HepG2 (cell line): Measurements from ENCODE around the gene NEK8. TPM values are rescaled to one million over a fixed set of nuclear protein-coding genes. Genes with fewer than 3 reads are reported as not detected.

Experiments
- ARNT ChIP-seq: fragments of 450-650 bp; IDR thresholded peaks from 2 replicates; pipeline ENCODE4 v1.6.1; 2017
- ARNTL ChIP-seq: sonication (generic); formaldehyde crosslinking; IDR thresholded peaks from 2 replicates; pipeline ENCODE4 v1.4.0; 2020; ENCODE audit warnings: mild to moderate bottlenecking, missing genetic modification reagents
- KAT2B ChIP-seq: fragments of 150-350 bp; IDR thresholded peaks from 2 replicates; pipeline ENCODE4 v1.6.1; 2014; ENCODE audit warnings: low read depth, low read length, borderline replicate concordance
- PAX8 ChIP-seq: sonication (generic); formaldehyde crosslinking; IDR thresholded peaks from 2 replicates; pipeline ENCODE4 v1.8.0; 2022; ENCODE audit warnings: mild to moderate bottlenecking, missing genetic modification reagents, borderline replicate concordance
- PBX3 ChIP-seq: sonication (generic); formaldehyde crosslinking; IDR thresholded peaks from 2 replicates; pipeline ENCODE4 v1.8.1; 2023; ENCODE audit warnings: missing genetic modification reagents, inconsistent platforms, borderline replicate concordance
- PREB ChIP-seq: sonication (generic); formaldehyde crosslinking; IDR thresholded peaks from 2 replicates; pipeline ENCODE4 v1.4.0; 2020; ENCODE audit warnings: missing genetic modification reagents
- TARDBP ChIP-seq: sonication (generic); formaldehyde crosslinking; IDR thresholded peaks from 2 replicates; pipeline ENCODE4 v1.8.0; 2022; ENCODE audit warnings: mild to moderate bottlenecking, missing genetic modification reagents
- TCF7L2 ChIP-seq: IDR thresholded peaks from 2 replicates; pipeline ENCODE4 v1.6.1; 2011; ENCODE audit warnings: mild to moderate bottlenecking, low read depth, low read length, moderate library complexity
- THAP9 ChIP-seq: sonication (generic); formaldehyde crosslinking; IDR thresholded peaks from 2 replicates; pipeline ENCODE4; 2020; ENCODE audit warnings: missing genetic modification reagents, mild to moderate bottlenecking, borderline replicate concordance
- TRIM22 ChIP-seq: fragments of 450-650 bp; IDR thresholded peaks from 2 replicates; pipeline ENCODE4 v1.6.1; 2017
- XRCC5 ChIP-seq: fragments of 200-400 bp; formaldehyde crosslinking; optimal IDR thresholded peaks from 2 replicates; pipeline ENCODE3; 2017; ENCODE audit warnings: mild to moderate bottlenecking, low read length
- ZKSCAN8 ChIP-seq: IDR thresholded peaks from 2 replicates; pipeline ENCODE4 v1.6.1; 2016; ENCODE audit warnings: borderline replicate concordance, missing genetic modification reagents, missing compliant biosample characterization
- ZNF281 ChIP-seq: sonication (generic); formaldehyde crosslinking; IDR thresholded peaks from 2 replicates; pipeline ENCODE4 v1.4.0; 2020; ENCODE audit warnings: missing genetic modification reagents, borderline replicate concordance
- ZNF367 ChIP-seq: sonication (generic); formaldehyde crosslinking; IDR thresholded peaks from 2 replicates; pipeline ENCODE4 v1.4.0; 2020; ENCODE audit warnings: missing genetic modification reagents, borderline replicate concordance
- ZNF577 ChIP-seq: sonication (generic); formaldehyde crosslinking; IDR thresholded peaks from 2 replicates; pipeline ENCODE4 v1.4.0; 2020; ENCODE audit warnings: mild to moderate bottlenecking, low read depth, missing genetic modification reagents, borderline replicate concordance
- ZNF607 ChIP-seq: sonication (generic); formaldehyde crosslinking; IDR thresholded peaks from 2 replicates; pipeline ENCODE4 v1.5.1; 2020; ENCODE audit warnings: missing genetic modification reagents, mild to moderate bottlenecking, borderline replicate concordance
- ZNF619 ChIP-seq: sonication (generic); formaldehyde crosslinking; IDR thresholded peaks from 2 replicates; pipeline ENCODE4 v1.4.0; 2020; ENCODE audit warnings: mild to moderate bottlenecking, missing genetic modification reagents
- ZNF670 ChIP-seq: sonication (generic); formaldehyde crosslinking; IDR thresholded peaks from 2 replicates; pipeline ENCODE4 v1.8.0; 2022; ENCODE audit warnings: mild to moderate bottlenecking, missing genetic modification reagents, borderline replicate concordance
- ZNF816 ChIP-seq: sonication (generic); formaldehyde crosslinking; IDR thresholded peaks from 2 replicates; pipeline ENCODE4 v1.8.0; 2022; ENCODE audit warnings: missing genetic modification reagents, mild to moderate bottlenecking, borderline replicate concordance
- polyA plus RNA-seq, 8 experiments: library from polyadenylated mRNA; depleted of rRNA in 3 of 8; stranded (reverse) in 7 of 8; unstranded in 1 of 8; fragments of >200 nt; fragmentation: Illumina TruSeq in 4 of 8; extraction: Trizol in 4 of 8; gene quantifications; 2 replicates each; pipeline versions ENCODE4 v1.2.1 to v1.2.3, GENCODE V29; 2011 to 2016; ENCODE audit warnings: low read depth in 4 of 8, missing spikeins in 1 of 8, mixed read lengths in 1 of 8; ENCODE audit not compliant: insufficient read depth in 1 of 8
- total RNA-seq, 5 experiments: library from RNA; depleted of rRNA; stranded (reverse); fragments of >200 nt; fragmentation: Illumina TruSeq; extraction: Trizol; gene quantifications; 2 replicates each; pipeline ENCODE4 v1.2.3, GENCODE V29; 2016; ENCODE audit warnings: low read depth in 1 of 5

Gene NEK8
- total and polyA plus RNA-seq, 2 of the 13 experiments (the other 11 are each of a cell fraction or from before 2014, with no cell fraction given) = 5.8 to 13.5 TPM

- TF ChIP-seq PBX3 (CRISPR knock-in tag) = no peak
- TF ChIP-seq KAT2B = no peak
- TF ChIP-seq ZNF577 = no peak
- TF ChIP-seq THAP9 = peak; percentile 67; the same call in 1 of the 2 replicates
- TF ChIP-seq PAX8 (CRISPR knock-in tag) = no peak
- no peak for TF ChIP-seq TRIM22
- TF ChIP-seq ZKSCAN8 (CRISPR knock-in tag) = peak; percentile 52; the same call in 1 of the 2 replicates
- no peak for TF ChIP-seq PREB (CRISPR knock-in tag)
- TF ChIP-seq ARNTL (CRISPR knock-in tag) = peak; percentile 17
- no peak for TF ChIP-seq ARNT
- peak; percentile 82 for TF ChIP-seq XRCC5
- no peak for TF ChIP-seq TCF7L2
- peak; percentile 16; the same call in 1 of the 2 replicates for TF ChIP-seq ZNF607 (CRISPR knock-in tag)
- no peak for TF ChIP-seq ZNF670 (CRISPR knock-in tag)
- TF ChIP-seq ZNF281 (CRISPR knock-in tag) = peak; percentile 59
- no peak for TF ChIP-seq ZNF367 (CRISPR knock-in tag)
- TF ChIP-seq ZNF816 (CRISPR knock-in tag) = no peak
- TF ChIP-seq TARDBP (CRISPR knock-in tag) = no peak
- TF ChIP-seq ZNF619 (CRISPR knock-in tag) = peak; percentile 61; the same call in 1 of the 2 replicates
These were observed 1.7 kb upstream of the NEK8 start (continued) for GRCh38 chr17:28726627-28727491.
